Endometrium (tissue), 2 donors: ENCODE results near the gene RMI1.
"Not testable (repeated sequence)": the region's sequence is repeated elsewhere in the genome, so short reads cannot be mapped to it uniquely, and the experiment has no call there.

Source experiments
- FAIRE-seq: peaks from 2 replicates; lab custom pipeline; 2012; peaks lifted over from hg19 to GRCh38; lab: Jason Lieb, UNC
- donor health status: control.
- donor health status: control.

Gene RMI1

DNA sequence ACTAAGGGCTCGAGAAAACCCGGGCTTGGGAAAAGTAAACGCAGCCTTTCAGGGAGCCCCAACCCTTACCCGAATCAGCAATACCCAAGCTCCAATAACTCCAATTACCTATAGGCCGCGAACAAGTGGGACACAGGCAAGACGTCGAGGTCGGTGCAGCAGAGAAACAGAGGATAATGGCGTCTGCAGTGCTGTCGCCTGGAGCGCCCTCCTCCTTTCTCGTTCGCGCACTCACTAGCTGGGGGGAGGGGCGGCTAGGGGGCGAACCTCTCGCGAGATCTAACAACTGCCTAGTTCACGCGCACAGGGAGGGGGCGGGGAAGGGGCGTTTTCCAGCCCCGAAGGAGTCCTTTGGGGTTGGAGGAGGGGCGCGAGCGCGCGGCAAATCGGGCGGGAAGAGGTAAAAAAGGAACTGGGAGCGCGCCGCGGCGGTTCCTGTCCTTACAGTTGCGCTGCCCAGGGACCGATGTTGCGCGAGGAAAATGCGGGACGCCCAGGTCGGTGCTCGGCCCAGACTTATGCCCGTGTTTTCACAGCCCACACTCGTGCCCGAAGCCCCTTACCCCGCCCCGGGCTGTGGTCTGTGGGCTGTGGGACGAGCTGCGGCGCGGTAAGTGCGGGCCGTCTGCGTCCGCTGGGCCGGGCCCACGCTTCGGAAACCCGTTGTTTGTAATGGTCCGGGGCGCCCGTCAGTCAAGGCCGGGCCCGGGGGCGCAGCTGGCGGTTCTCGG is at the start of gene RMI1:
Gene RMI1 (plus strand): TSS at position 411 of the 731 bp plus-strand sequence. CDS start 20,182 bp downstream, outside the sequence.
- FAIRE-seq: peak; percentile 12

DNA sequence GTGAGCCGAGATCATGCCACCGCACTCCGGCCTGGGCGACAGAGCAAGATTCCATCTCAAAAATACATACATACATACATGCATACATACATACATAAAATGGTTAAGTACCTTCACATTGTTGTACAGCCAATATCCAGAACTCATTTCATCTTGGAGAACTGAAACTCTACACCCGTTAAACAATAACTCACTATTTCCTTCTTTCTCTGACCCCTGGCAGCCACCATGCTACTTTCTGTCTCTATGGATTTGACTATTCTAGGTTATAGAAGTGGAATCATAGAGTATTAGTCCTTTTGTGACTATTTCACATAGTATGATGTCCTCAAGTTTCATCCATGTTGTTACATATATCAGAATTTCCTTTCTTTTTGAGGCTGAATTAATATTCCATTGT is 49.7 kb upstream of the RMI1 start:
- FAIRE-seq: no peak

DNA sequence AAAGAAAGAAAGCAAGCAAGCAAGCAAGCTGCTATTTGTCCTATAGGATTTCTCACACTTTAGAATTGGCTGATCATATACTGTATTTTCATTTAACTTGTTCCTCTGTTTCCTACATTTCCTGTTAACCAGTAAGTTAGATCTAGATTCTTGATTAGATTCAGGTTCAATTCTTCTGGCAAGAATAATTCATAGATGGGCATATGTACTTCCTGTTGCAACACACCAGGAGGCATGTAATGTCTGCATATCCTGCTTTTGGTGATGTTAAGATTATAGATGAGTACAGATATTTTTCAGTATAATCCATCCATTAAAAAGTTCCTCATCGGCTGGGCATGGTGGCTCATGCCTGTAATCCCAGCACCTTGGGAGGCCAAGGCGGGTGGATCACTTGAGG is 48.6 kb upstream of the RMI1 start:
- FAIRE-seq: no peak

DNA sequence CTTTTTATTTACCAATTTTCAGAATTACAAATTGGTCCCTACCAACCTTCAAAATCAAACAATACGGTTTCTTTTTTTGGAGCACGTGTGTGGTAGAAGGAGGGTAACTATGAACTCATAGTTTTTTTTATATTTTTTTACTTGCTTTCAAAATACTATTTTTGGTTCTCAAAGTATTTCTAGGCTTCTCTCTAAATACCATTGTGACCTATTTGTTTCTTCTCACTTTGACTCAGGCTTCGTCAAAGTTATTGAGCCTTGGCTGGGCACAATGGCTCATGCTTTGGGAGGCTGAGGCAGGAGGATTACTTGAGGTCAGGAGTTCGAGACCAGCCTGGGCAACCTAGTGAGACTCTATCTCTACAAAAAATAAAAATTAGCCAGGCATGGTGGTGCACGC is 47.8 kb upstream of the RMI1 start:
- no peak for FAIRE-seq

DNA sequence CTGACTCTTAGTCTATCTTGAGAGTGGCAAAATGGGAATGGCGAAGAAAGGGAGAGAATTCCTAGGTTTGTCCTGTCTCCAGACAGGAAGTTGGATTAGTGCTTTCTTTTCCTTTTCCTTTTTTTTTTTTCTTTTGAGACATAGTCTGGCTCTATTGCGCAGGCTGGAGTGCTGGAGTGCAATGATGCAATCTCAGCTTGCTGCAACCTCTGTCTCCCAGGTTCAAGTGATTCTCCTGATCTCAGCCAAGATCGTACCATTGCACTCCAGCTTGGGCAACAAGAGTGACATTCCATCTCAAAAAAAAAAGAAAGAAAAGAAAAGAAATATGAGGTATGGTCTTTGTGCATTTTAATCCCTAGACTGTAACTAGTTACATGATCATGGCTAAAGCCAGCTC is 46.8 kb upstream of the RMI1 start:
- no peak for FAIRE-seq

DNA sequence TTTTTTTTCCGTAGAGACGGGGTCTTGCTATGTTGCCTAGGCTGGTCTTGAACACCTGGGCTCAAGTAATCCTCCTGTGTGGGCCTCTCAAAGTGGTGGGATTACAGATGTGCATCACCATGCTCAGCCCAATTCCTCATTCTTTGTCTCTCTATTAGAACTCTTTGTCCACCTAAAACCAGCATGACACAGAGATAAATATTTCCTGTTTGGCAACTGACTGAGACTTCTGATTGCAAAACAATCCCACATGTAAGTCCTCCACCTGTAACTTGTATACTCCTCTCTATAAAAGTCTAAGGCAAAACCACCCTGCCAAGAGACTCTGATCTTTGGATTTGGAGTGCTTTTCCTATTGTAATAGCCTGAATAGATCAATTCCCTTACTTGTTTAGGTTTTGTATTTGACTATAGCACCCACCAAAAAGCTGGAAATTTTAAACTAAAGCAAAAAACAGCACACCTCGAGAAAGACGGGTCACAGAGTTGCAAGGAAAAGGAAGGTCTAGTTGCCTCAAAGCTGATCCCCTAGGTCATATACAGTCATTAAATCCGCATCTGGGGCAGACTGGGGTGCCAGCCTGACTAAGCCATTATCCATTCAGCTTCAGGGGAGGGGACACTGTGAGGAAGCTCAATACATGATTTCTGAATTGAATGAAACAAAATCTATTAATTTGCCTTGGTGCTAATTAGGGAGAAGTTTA is 45.9 kb upstream of the RMI1 start:
- FAIRE-seq: no peak

DNA sequence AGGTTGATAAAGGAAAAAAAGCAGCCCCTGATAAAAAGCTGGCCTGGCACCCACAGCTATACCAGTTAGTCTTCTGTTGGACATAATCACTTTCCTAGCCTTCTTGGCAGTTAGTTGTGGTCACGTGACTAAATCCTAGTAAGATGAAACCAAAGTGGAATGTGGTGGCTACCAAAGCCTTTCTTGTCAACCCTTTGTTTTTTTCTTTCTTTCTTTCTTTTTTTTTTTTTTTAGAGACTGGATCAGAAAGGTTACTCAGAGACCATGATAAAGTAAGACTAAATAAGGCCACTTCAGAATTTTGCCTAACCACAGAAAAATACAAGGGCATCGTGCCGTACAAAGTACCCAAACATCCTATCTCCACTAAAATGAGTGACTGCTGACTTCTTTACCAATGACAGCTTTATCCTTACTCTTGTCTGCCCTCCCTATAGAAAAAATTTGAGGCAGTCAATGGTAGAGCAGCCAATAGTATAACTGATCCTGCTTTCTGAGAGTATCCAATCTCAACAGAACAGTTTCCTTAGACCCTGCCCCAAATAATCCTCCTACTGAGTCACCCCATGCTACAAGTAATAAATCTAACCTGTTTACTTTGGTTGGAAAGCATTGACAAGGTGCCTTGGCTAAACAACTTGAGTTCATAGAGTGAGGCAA is 45.2 kb upstream of the RMI1 start:
- FAIRE-seq: peak; percentile 4

DNA sequence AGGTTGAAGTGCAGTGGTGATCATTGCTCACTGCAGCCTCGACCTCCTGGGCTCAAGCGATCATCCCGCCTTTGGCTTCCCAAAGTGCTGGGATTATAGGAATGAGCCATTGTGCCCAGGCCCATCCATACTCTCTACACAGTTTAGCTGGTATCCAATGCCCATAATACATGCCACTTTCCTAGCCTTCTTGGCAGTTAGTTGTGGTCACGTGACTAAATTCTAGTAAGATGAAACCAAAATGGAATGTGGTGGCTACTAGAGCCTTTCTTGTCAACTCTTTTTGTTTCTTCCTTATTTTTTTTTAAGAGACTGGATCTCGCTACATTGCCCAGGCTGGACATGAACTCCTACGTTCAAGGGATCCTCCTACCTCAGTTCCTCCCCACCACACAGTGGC is 44.1 kb upstream of the RMI1 start:
- no peak for FAIRE-seq

DNA sequence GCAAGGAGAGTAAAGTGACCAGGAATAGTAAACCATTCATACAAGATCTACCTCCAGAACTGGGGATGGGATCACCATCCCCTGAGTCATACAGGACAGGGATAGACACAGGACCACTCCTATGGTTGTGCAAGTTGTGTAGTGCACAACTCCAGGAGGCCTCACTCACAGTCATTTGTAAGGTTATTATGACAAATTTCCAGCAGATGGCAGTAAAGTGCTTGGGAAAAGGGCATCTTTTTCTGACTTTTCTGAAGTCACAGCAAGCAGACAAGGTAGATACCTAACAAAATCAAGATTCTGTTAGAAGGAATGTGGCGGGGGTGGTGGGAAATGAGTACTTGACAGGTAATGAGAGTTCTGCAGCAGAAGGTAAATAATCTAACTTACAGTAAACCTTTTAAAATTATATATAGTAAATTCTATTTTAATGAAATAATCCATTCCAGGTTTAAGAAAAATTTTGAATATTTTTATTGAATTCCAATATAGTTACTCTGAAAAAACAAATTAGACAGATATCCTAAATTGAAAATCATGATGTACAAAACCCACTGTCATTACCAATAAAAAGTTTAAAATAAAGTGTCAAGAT is 42.6 kb upstream of the RMI1 start:
- FAIRE-seq: no peak

DNA sequence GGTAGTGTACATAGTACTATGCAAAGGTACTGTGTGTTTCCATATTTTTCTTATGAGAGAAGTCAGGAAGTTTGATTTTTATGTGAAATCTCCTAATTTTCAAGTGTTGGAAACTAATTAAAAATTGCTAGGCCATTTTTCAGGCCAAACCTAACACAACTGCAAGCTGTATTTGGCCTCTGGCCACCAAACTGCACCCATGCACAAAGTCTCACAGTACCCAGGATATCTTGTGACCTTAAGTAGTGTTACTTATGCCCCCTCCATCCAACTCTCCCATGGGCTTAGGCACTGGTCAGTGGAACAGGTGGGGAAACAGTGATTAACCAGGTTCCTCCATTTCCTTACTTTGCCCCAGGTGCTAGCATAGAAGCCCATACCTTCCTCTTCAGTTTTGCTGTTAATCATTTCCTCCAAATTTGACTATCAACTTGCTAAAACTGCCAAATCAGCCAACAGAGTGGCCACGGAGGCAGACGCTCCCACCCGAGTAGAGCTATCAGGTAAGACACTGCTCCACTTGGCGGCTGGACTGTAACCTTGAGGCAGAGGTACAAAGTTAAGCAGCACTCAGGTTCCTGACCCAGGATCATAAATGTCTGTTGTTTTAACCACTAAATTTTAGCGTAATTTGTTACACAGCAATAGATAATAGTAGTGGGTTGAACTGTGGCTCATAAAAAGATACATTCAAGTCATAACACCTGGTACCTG is 39.9 kb upstream of the RMI1 start:
- no peak for FAIRE-seq

DNA sequence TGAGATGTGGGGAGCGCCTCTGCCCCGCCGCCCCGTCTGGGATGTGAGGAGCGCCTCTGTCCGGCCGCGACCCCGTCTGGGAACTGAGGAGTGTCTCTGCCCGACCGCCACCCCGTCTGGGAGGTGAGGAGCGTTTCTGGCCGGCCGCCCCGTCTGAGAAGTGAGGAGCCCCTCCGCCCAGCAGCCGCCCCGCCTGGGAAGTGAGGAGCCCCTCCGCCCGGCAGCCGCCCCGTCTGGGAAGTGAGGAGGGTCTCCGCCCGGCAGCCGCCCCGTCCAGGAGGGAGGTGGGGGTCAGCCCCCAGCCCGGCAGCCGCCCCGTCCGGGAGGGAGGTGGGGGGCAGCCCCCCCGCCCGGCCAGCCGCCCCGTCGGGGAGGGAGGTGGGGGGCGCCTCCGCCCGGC is 32.5 kb upstream of the RMI1 start:
- not testable (repeated sequence) for FAIRE-seq

DNA sequence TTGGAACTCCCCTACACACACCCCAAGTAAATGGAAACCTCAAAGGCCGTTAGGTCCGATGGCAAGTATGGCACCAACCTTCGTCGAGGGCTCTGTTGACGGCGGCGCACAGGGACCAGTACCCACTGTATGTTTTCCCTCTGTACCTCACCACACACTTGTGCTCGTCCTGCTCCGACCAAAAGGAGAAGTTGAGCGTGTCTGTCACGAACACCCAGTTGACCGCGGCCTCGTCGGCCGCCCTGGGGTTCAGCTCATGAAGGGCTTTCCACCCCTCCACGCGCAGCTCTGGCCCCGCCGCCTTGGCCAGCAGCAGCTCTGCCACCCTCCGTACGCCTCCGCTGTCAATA is 24.5 kb upstream of the RMI1 start:
- FAIRE-seq: no peak

DNA sequence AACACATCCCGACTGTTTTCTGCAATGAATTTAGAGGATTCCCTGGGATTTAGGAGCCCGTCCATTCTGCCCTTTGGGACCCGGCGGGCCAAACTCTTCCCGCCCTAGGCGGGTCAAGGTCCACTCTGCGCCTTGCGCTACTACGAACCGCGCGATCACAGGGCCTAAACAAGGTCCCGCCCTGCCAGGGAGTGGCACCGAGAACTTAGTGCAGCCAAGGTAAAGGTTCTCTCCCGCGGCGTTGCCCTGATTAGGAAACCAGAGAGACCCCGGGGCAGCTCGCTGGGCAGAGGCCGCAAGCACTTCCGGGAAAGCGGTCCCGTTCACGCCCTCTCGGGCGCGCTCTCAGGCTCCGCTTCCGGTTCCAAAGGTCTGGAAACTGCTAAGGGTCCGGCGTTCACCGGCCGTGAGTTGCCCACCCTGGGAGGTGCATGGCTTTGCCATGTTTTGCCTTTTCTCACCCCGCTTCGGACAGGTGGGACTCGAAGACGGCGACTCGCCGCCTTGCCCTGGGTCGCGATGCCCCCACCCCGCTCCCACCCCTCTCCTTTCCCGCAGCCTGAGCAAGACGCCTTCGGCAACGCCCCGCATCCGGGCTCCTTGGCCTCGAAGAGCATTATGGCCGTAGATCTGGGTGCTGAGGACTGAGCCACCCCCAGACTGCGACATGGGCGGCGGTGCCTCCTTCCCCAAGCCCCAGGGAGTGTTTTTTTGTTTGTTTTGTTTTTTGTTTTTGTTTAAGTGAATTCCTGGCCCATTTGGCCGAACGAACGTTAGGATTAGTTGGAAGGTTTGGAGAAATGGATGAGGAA is 24.0 kb upstream of the RMI1 start:
- no peak for FAIRE-seq

DNA sequence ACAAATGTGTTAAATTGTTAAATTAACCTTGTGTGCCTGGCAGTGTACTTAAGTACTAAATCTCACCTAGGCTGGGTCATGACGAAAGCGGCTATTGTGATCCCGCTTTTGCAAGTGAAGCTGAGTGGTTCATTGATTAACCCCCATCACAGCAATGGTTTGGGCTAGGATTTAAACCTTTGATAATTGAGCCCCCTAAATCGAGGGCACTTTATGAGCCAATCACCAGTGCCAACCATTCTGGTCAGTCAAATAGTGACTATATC is 23.4 kb upstream of the RMI1 start:
- no peak for FAIRE-seq

DNA sequence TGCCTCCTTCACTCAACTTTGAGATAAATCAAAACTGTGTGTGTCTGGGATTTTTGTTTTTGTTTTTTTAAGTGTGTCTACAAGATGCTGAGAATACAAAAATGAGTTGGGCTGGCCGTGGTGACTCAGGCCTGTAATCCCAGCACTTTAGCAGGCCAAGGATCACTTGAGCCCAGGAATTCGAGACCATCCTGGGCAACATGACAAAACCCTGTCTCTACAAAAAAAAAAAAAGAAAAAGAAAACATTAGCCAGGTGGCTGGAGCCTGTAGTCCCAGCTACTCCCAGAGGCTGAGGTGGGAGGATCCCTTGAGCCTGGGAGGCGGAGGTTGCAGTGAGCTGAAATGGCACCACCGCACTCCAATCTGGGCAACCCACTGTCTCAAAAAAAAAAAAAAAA is 21.5 kb upstream of the RMI1 start:
- FAIRE-seq: peak; percentile 8

DNA sequence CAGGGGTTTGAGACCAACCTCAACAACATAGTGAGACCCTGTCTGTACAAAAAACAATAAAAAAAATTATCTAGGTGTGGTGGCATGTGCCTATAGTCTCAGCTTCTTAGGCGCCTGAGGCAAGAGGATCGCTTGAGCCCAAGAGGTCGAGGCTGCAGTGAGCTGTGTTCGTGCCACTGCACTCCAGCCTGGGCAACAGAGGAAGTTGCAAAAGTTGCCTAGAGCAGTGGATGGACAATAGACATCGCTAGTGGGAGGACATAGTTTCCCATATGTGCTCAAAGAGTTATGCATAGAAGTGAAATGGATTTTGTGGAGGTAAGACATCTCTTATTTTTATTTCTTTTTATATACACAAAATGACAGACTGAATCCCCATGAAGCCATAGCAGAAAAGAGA is 19.6 kb upstream of the RMI1 start:
- FAIRE-seq: no peak

DNA sequence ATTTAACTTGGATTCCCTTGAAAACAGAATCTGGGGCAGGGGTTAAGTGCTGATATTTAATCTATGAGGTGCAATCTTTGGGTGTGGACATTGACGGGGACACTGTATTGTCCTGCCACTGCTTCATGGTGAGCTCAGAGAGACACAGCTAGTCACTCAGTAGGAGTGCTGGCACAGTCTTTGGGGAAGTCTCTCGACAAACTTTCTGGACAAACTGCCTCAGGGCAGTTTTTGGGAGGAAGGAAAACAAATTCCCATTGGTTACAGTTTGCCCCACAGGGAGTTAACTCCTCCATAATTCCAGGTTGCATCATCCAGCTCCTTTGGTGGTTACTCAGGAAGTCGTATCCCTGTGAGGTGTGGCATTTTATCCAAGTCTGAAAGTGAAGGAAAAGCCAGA is 18.4 kb upstream of the RMI1 start:
- FAIRE-seq: no peak

DNA sequence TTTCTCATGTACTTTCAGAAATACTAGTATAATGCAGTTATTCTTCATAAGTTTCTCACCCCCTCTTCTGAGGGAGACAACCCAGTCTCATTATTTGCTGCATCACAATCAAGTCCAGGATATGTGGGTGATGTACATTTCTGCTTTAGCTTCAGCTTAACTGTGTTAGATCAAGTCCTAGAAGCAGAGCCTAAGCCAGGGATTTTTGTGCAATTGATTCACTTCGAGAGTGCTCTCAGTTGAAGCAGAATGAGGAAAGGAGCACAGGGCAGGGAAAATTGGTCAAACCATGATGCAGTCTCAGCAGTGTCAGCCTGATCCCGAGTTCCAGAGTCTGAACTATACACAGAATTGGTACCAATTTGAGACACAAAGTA is 15.6 kb upstream of the RMI1 start:
- no peak for FAIRE-seq

DNA sequence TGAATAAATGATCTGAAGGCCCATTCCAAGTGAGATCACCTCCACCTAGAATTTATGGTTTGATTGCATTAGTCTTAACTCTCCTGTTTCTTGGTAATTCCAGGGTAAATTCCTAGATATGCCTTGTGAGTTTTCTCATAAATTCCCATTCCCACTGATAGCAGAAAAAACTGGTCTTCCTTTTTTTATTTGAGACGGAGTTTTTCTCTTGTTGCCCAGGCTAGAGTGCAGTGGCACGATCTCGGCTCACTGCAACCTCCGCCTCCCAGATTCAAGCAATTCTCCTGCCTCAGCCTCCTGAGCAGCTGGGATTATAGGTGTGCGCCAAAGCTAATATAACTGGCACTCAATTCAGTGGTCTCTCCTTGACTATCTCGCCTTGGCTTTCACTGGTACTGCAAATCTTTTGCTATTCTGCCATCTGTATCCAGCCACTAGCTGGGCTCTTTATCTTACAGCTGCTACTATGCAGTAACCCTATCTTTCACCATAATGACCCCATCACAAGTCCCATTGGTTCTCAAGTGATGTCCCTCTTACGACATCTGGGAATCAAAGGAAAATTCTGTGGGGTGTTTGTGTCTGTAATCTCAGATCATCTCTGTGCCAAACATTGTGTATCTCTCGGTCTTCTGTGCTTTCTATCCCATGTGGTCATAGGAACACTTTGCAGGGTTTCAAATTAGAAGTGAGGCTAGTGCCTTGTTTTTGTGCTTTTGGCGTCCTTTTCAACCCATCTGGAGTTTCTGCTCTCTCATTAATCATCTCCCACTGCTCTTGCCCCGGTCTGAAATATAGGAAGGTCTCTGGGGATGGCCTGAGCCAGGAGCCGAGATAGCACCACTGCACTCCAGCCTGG is 15.0 kb upstream of the RMI1 start:
- FAIRE-seq: no peak

DNA sequence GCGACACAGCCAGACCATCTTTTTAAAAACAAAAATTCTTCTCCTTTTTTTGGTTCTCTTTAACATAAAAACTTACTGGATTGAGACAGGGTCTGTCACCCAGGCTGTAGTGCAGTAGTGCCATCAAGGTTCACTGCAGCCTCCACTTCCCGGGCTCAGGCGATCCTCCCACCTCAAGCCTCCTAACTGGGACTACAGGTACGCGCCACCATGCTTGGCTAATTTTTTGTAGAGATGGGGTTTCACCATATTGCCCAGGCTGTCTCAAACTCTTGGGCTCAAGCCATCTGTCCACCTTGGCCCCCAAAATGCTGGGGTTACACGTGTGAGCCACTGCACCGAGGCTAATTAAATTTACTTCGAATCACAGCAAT is 14.4 kb upstream of the RMI1 start:
- no peak for FAIRE-seq

DNA sequence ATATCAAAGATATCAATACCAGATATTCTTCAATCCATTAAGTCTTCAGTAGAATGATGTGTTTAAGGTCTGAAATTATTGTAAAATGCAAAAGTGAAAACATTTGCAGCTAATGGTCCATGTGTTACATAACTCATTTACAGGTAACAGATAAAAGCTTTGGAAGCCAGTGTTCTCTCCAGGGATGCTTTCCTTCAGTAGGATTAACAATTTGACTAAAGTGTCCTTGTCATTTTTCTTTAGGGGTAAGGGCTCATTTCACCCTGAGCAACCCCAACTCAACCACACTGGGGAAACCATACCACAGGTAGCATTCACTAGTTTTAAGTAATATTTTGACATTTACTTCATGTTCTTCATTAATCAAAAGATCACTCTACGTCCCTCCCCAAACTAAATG is 13.5 kb upstream of the RMI1 start:
- no peak for FAIRE-seq
